ES-I3 (cell line): ENCODE data around the gene WSCD2.
A peak's percentile ranks its signal among the peaks of the same experiment; 100 is the strongest.

Experiments used
- H3K36me3 ChIP-seq: 2 replicates; pipeline ENCODE4 v1.6.1; 2013; ENCODE audit warnings: mild to moderate bottlenecking, low read length, control low read depth, moderate library complexity; ENCODE audit not compliant: insufficient read depth
- H3K4me1 ChIP-seq: 2 replicates; pipeline ENCODE4 v1.6.1; 2013; ENCODE audit warnings: mild to moderate bottlenecking, control low read depth, low read length; ENCODE audit not compliant: insufficient read depth
- H3K9ac ChIP-seq: 2 replicates; pipeline ENCODE4 v1.6.1; 2013; ENCODE audit warnings: low read depth, mild to moderate bottlenecking, low read length, moderate library complexity
- H3K9me3 ChIP-seq: 2 replicates; pipeline ENCODE4 v1.6.1; 2013; ENCODE audit warnings: mild to moderate bottlenecking, low read length, moderate library complexity; ENCODE audit not compliant: control insufficient read depth, insufficient read depth

Gene WSCD2

GRCh38 chr12:108239378-108239777 lies 110.3 kb downstream of the WSCD2 start:
- no peaks in the 10 kb centered on the region for H3K36me3 ChIP-seq
- H3K4me1 ChIP-seq = peaks cover 38% of the 10 kb centered on the region
- no peak overlapping the region for H3K9ac ChIP-seq
- H3K9me3 ChIP-seq = no peaks in the 10 kb centered on the region

- no peaks in the 10 kb centered on the region for H3K36me3 ChIP-seq
- H3K9me3 ChIP-seq = no peaks in the 10 kb centered on the region
- H3K4me1 ChIP-seq = peaks cover 30% of the 10 kb centered on the region
- H3K9ac ChIP-seq = peak overlapping the region; percentile 24; the same call in 1 of the 2 replicates
These were observed 111.1 kb downstream of the WSCD2 start for GRCh38 chr12:108240027-108240785.

DNA sequence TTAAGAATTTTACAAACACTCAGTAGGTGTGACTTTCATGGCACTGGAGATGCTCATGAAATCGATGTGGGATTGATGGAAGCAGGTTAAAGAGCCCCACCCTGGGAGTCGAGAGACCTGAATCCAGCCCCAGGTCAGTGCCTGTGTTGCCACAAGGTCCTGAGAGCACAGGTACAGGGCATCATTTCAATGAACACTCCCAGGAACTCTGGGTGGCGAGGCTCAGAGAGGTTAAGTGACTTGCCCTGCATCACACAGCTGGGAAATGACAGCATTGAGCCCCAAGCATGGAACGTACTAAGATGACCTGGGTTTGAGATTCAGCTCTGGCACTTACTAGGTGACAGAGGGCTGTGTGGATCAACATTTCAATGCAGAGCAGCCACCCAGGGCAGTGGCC lies 111.8 kb downstream of the WSCD2 start:
- Histone ChIP-seq H3K9me3 (no peaks in the 10 kb centered on the region), H3K4me1 (peaks cover 23% of the 10 kb centered on the region), H3K9ac (no peak overlapping the region), H3K36me3 (no peaks in the 10 kb centered on the region)

DNA sequence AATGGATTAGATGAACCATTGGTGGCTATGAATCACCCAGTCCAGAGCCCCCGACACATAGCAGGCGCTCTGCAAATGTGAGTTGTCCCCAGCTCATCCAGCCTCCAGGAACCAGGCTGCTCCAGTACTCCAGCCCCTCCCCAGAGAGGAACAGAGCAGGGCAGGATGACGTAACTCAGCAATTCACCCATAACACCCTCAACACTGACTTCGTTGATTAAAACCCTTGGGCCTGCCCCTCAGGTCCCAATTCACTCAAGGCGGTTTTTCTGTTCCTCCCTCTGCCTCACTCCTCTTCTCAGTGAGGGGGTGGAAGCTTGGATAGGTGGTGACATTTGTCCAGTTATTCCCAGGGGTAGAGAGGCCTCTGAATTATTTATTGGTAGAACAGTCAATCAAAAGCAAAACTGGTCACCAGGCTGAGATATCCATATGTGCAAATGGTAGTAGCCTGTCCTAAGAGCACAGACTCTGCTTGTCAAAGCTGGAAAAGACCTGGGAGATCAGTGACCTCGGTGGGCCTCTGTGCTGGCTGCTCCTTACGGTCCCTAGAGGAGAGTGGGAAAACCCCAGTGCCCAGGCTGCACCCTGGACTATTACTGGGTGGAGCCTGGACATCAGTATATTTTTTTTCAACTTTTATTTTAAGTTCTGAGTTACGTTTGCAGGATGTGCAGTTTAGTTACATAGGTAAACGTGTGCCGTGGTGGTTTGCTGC lies 113.1 kb downstream of the WSCD2 start:
- H3K9me3 ChIP-seq = no peaks in the 10 kb centered on the region
- H3K4me1 ChIP-seq = peaks cover 12% of the 10 kb centered on the region; the same call in 1 of the 2 replicates
- H3K9ac ChIP-seq = no peak overlapping the region
- no peaks in the 10 kb centered on the region for H3K36me3 ChIP-seq

GRCh38 chr12:108247130-108247529 lies 118.0 kb downstream of the WSCD2 start:
- Histone ChIP-seq H3K36me3 (no peaks in the 10 kb centered on the region), H3K9ac (no peak overlapping the region), H3K9me3 (no peaks in the 10 kb centered on the region), H3K4me1 (peaks cover 9% of the 10 kb centered on the region; the same call in 1 of the 2 replicates)

GRCh38 chr12:108248011-108248410 lies 118.9 kb downstream of the WSCD2 start:
- no peaks in the 10 kb centered on the region for H3K9me3 ChIP-seq
- H3K4me1 ChIP-seq = peaks cover 5% of the 10 kb centered on the region
- H3K36me3 ChIP-seq = no peaks in the 10 kb centered on the region
- no peak overlapping the region for H3K9ac ChIP-seq

DNA sequence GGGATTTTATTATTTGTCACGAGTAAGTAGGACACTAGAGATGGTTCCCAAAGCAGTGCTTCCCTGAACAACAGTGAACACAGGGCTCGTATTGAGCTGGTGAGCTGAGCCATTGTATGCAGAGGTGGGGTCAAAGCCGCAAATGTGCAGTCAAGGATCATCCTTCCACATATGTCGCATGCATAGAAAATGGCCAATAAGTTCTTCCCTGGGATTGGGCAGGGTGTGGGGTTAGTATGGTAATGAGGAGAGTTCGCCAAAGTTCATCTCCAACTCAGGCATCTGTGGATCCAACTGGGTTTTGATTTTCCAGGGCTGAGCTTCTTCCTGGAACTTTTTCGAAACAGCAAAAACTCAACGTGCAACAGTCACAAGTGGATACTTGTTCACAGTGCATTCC lies 123.4 kb downstream of the WSCD2 start:
- Histone ChIP-seq H3K4me1 (peaks cover 10% of the 10 kb centered on the region), H3K9me3 (no peaks in the 10 kb centered on the region), H3K9ac (no peak overlapping the region), H3K36me3 (no peaks in the 10 kb centered on the region)

GRCh38 chr12:108253540-108253939 lies 124.5 kb downstream of the WSCD2 start:
- no peak overlapping the region for H3K9ac ChIP-seq
- no peaks in the 10 kb centered on the region for H3K36me3 ChIP-seq
- H3K9me3 ChIP-seq = no peaks in the 10 kb centered on the region
- peaks cover 10% of the 10 kb centered on the region for H3K4me1 ChIP-seq

GRCh38 chr12:108254030-108254429 lies 124.9 kb downstream of the WSCD2 start:
- H3K9ac ChIP-seq = no peak overlapping the region
- H3K4me1 ChIP-seq = peaks cover 10% of the 10 kb centered on the region
- H3K9me3 ChIP-seq = no peaks in the 10 kb centered on the region
- no peaks in the 10 kb centered on the region for H3K36me3 ChIP-seq

GRCh38 chr12:108254517-108255251 lies 125.6 kb downstream of the WSCD2 start:
- no peaks in the 10 kb centered on the region for H3K9me3 ChIP-seq
- H3K9ac ChIP-seq = no peak overlapping the region

GRCh38 chr12:108255252-108255602 lies 126.1 kb downstream of the WSCD2 start:
- Histone ChIP-seq H3K4me1 (peaks cover 10% of the 10 kb centered on the region), H3K9ac (no peak overlapping the region), H3K9me3 (peaks cover 2% of the 10 kb centered on the region), H3K36me3 (no peaks in the 10 kb centered on the region)

More at GRCh38 chr12:108254517-108255251, 125.6 kb downstream of the WSCD2 start:
- Histone ChIP-seq H3K36me3 (no peaks in the 10 kb centered on the region), H3K4me1 (peaks cover 10% of the 10 kb centered on the region)

- peaks cover 10% of the 10 kb centered on the region for H3K4me1 ChIP-seq
- H3K9me3 ChIP-seq = peaks cover 4% of the 10 kb centered on the region
- no peaks in the 10 kb centered on the region for H3K36me3 ChIP-seq
- H3K9ac ChIP-seq = no peak overlapping the region
These were observed 127.9 kb downstream of the WSCD2 start for GRCh38 chr12:108257004-108257403.

DNA sequence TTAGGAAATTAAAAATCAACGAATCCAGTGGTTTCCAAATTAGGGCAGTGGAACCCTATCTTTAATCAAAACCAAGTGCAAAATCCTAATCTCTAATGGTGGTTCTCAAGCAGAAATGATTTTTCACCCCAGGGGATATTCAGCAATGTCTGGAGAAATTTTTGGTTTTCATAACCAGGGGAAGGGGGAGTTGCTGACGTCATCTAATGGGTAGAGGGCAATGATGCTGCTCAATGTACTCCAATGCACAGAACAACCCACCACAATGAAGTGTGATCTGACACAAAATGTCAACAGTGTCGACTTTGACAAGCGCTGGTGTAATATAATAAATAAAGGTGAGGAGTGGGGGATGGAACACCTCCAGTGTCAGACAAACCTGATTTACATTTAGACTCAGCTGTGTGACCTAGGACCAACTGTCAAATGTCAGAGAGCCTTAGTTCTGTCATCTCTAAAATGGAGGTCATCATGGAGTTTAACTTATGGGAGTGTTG lies 128.6 kb downstream of the WSCD2 start:
- Histone ChIP-seq H3K36me3 (no peaks in the 10 kb centered on the region), H3K9ac (no peak overlapping the region), H3K9me3 (peaks cover 4% of the 10 kb centered on the region), H3K4me1 (peaks cover 8% of the 10 kb centered on the region)

GRCh38 chr12:108260039-108260438 lies 131.0 kb downstream of the WSCD2 start:
- H3K4me1 ChIP-seq = no peaks in the 10 kb centered on the region
- H3K9me3 ChIP-seq = peaks cover 4% of the 10 kb centered on the region
- no peak overlapping the region for H3K9ac ChIP-seq
- H3K36me3 ChIP-seq = no peaks in the 10 kb centered on the region
